Right lobe of liver (tissue), 4 donors: ENCODE data around the gene TMEM87B.

Experiments
- POLR2A ChIP-seq: fragments of 450-650 bp; IDR thresholded peaks from one replicate; pipeline ENCODE4 v1.6.1; 2017; ENCODE audit warnings: antibody characterized with exemption, mild to moderate bottlenecking
- TF ChIP-seq, protein P1 (sequence below), 4 donors: fragments of 200-600 bp in 3 of 4; fragments of 450-650 bp in 1 of 4; IDR thresholded peaks; one replicate each; pipeline versions ENCODE4 v1.5.1 to v1.8.0; 2016 to 2022; ENCODE audit warnings: antibody characterized with exemption in 4 of 4, mild to moderate bottlenecking in 2 of 4
- donor health status: DM: no; HTN: no; CAD: no.
- donor health status: DM: no; HTN: no; CAD: no.
- donor health status: DM: no; HTN: yes; CAD: no.

GRCh38 chr2:112021781-112022231 lies 33.3 kb upstream of the TMEM87B start:
- TF ChIP-seq, protein P1, sequence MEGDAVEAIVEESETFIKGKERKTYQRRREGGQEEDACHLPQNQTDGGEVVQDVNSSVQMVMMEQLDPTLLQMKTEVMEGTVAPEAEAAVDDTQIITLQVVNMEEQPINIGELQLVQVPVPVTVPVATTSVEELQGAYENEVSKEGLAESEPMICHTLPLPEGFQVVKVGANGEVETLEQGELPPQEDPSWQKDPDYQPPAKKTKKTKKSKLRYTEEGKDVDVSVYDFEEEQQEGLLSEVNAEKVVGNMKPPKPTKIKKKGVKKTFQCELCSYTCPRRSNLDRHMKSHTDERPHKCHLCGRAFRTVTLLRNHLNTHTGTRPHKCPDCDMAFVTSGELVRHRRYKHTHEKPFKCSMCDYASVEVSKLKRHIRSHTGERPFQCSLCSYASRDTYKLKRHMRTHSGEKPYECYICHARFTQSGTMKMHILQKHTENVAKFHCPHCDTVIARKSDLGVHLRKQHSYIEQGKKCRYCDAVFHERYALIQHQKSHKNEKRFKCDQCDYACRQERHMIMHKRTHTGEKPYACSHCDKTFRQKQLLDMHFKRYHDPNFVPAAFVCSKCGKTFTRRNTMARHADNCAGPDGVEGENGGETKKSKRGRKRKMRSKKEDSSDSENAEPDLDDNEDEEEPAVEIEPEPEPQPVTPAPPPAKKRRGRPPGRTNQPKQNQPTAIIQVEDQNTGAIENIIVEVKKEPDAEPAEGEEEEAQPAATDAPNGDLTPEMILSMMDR (IDR thresholded peaks at IDR 0.05): no peak
- TF ChIP-seq POLR2A: no peak
